CD8-positive, alpha-beta memory T cell (primary cell): ENCODE measurements around the gene TRPM3. TPM values are rescaled to one million over a fixed set of nuclear protein-coding genes. Genes with fewer than 3 reads are reported as not detected.

Source experiments
- CTCF ChIA-PET: fragments of 350-600 bp; sonication (Branson Sonifier 250); formaldehyde crosslinking; loops from one replicate; lab custom pipeline; 2021; ENCODE audit warnings: antibody characterized with exemption; lab: Charles Lee
- POLR2A ChIA-PET: fragments of 350-600 bp; sonication (Branson Sonifier 250); formaldehyde crosslinking; loops from one replicate; lab custom pipeline; 2021; ENCODE audit warnings: antibody characterized with exemption; lab: Charles Lee
- DNase-seq, 5 donors: peaks; one replicate each; pipeline versions ENCODE4 v3.0.0 to v3.0.0-alpha.2; 2020 to 2022; ENCODE audit warnings: mixed read lengths in 1 of 5
- H3K27ac ChIP-seq: one replicate; pipeline ENCODE4 v1.7.0; 2013; ENCODE audit warnings: low read depth, mild to moderate bottlenecking, low read length, moderate library complexity
- H3K27me3 ChIP-seq: 2 replicates; pipeline ENCODE4 v1.7.0; 2013; ENCODE audit warnings: low read length, mild to moderate bottlenecking; ENCODE audit not compliant: insufficient read depth, poor library complexity, severe bottlenecking
- H3K36me3 ChIP-seq: 2 replicates; pipeline ENCODE4 v1.7.0; 2013; ENCODE audit warnings: mild to moderate bottlenecking, low read length, moderate library complexity; ENCODE audit not compliant: insufficient read depth
- H3K4me1 ChIP-seq: 2 replicates; pipeline ENCODE4 v1.7.0; 2013; ENCODE audit warnings: mild to moderate bottlenecking, low read length, moderate library complexity; ENCODE audit not compliant: insufficient read depth
- H3K4me3 ChIP-seq: 2 replicates; pipeline ENCODE4 v1.7.0; 2013; ENCODE audit warnings: mild to moderate bottlenecking, low read length
- H3K9me3 ChIP-seq: 2 replicates; pipeline ENCODE4 v1.7.0; 2013; ENCODE audit warnings: mild to moderate bottlenecking, low read length
- H3K27ac Mint-ChIP-seq, 8 donors: one replicate each; pipeline ENCODE4 v1.8.0; 2020 to 2021; ENCODE audit warnings: mixed read lengths in 8 of 8, mild to moderate bottlenecking in 6 of 8, inconsistent platforms in 3 of 8, moderate library complexity in 3 of 8
- H3K27me3 Mint-ChIP-seq, 2 donors: one replicate each; pipeline ENCODE4 v1.8.0; 2020 to 2021; ENCODE audit warnings: mixed read lengths in 2 of 2, mild to moderate bottlenecking in 1 of 2, moderate library complexity in 1 of 2
- H3K36me3 Mint-ChIP-seq, 3 donors: one replicate each; pipeline ENCODE4 v1.8.0; 2020 to 2021; ENCODE audit warnings: mixed read lengths in 3 of 3, inconsistent platforms in 1 of 3, mild to moderate bottlenecking in 1 of 3
- H3K4me1 Mint-ChIP-seq, 3 donors: one replicate each; pipeline ENCODE4 v1.8.0; 2020 to 2021; ENCODE audit warnings: mixed read lengths in 3 of 3, inconsistent platforms in 1 of 3, mild to moderate bottlenecking in 1 of 3
- H3K4me3 Mint-ChIP-seq, 7 donors: one replicate each; pipeline ENCODE4 v1.8.0; 2020 to 2021; ENCODE audit warnings: mixed read lengths in 7 of 7, mild to moderate bottlenecking in 6 of 7, moderate library complexity in 4 of 7, inconsistent platforms in 2 of 7
- H3K9me3 Mint-ChIP-seq, 5 donors: one replicate each; pipeline ENCODE4 v1.8.0; 2020 to 2022; ENCODE audit warnings: mixed read lengths in 5 of 5, mild to moderate bottlenecking in 3 of 5, moderate library complexity in 2 of 5, inconsistent platforms in 1 of 5
- polyA plus RNA-seq: library from polyadenylated mRNA; unstranded; fragments of 300-500 nt; fragmentation: Illumina TruSeq; gene quantifications from one replicate; pipeline ENCODE4 v1.2.3, GENCODE V29; 2021
- total RNA-seq, 2 experiments: library from RNA; stranded (reverse); gene quantifications; one replicate each; pipeline ENCODE4 v1.2.3, GENCODE V29; 2021

Gene TRPM3
- total and polyA plus RNA-seq, 3 experiments from 2014 or later, result not detected

GRCh38 chr9:70945301-70945700 is 176.1 kb downstream of the TRPM3 start:
- POLR2A ChIA-PET, result no interaction called here
- no peak for DNase-seq
- Histone ChIP-seq H3K27ac (no peak overlapping the region), H3K27me3 (no peaks in the 10 kb centered on the region), H3K9me3 (no peaks in the 10 kb centered on the region), H3K4me3 (no peak overlapping the region), H3K36me3 (no peaks in the 10 kb centered on the region), H3K4me1 (no peaks in the 10 kb centered on the region)
- H3K4me3 Mint-ChIP-seq, result no peak overlapping the region
- H3K36me3 Mint-ChIP-seq, result no peaks in the 10 kb centered on the region
- CTCF ChIA-PET, result no interaction called here
- peaks cover 0 to 8% of the 10 kb centered on the region in 2 donors for H3K27me3 Mint-ChIP-seq
- H3K4me1 Mint-ChIP-seq, result no peaks in the 10 kb centered on the region
- no peak overlapping the region for H3K27ac Mint-ChIP-seq
- peaks cover 0 to 2% (median 0%) of the 10 kb centered on the region in 5 donors for H3K9me3 Mint-ChIP-seq

GRCh38 chr9:70941191-70941590 is 180.2 kb downstream of the TRPM3 start:
- Histone ChIP-seq H3K4me3 (no peak overlapping the region), H3K36me3 (no peaks in the 10 kb centered on the region), H3K27me3 (no peaks in the 10 kb centered on the region), H3K9me3 (no peaks in the 10 kb centered on the region), H3K4me1 (no peaks in the 10 kb centered on the region), H3K27ac (no peak overlapping the region)
- ChIA-PET POLR2A (no interaction called here), CTCF (no interaction called here)
- no peak overlapping the region for H3K4me3 Mint-ChIP-seq
- peaks cover 1 to 6% of the 10 kb centered on the region in 2 donors for H3K27me3 Mint-ChIP-seq
- no peaks in the 10 kb centered on the region for H3K4me1 Mint-ChIP-seq
- H3K9me3 Mint-ChIP-seq, result peaks cover 0 to 3% (median 0%) of the 10 kb centered on the region in 5 donors
- DNase-seq, result no peak
- H3K27ac Mint-ChIP-seq, result no peak overlapping the region
- no peaks in the 10 kb centered on the region for H3K36me3 Mint-ChIP-seq

- peaks cover 1 to 6% of the 10 kb centered on the region in 2 donors for H3K27me3 Mint-ChIP-seq
- ChIA-PET CTCF (no interaction called here), POLR2A (no interaction called here)
- no peak for DNase-seq
- no peak overlapping the region for H3K4me3 ChIP-seq
- no peaks in the 10 kb centered on the region for H3K27me3 ChIP-seq
- no peaks in the 10 kb centered on the region for H3K9me3 ChIP-seq
- H3K27ac Mint-ChIP-seq, result no peak overlapping the region
- H3K36me3 ChIP-seq, result no peaks in the 10 kb centered on the region
- H3K27ac ChIP-seq, result no peak overlapping the region
- H3K4me1 Mint-ChIP-seq, result no peaks in the 10 kb centered on the region
- no peaks in the 10 kb centered on the region for H3K36me3 Mint-ChIP-seq
- no peak overlapping the region for H3K4me3 Mint-ChIP-seq
- peaks cover 0 to 3% (median 0%) of the 10 kb centered on the region in 5 donors for H3K9me3 Mint-ChIP-seq
- no peaks in the 10 kb centered on the region for H3K4me1 ChIP-seq
Measured at GRCh38 chr9:70940605-70941004, 180.8 kb downstream of the TRPM3 start.

- Histone ChIP-seq H3K27ac (no peak overlapping the region), H3K4me1 (no peaks in the 10 kb centered on the region), H3K4me3 (no peak overlapping the region), H3K36me3 (no peaks in the 10 kb centered on the region), H3K27me3 (no peaks in the 10 kb centered on the region), H3K9me3 (no peaks in the 10 kb centered on the region)
- CTCF ChIA-PET, result no interaction called here
- peaks cover 0 to 3% (median 0%) of the 10 kb centered on the region in 5 donors for H3K9me3 Mint-ChIP-seq
- H3K4me3 Mint-ChIP-seq, result no peak overlapping the region
- no peak overlapping the region for H3K27ac Mint-ChIP-seq
- no peak for DNase-seq
- H3K36me3 Mint-ChIP-seq, result no peaks in the 10 kb centered on the region
- no peaks in the 10 kb centered on the region for H3K4me1 Mint-ChIP-seq
- peaks cover 0 to 1% of the 10 kb centered on the region in 2 donors for H3K27me3 Mint-ChIP-seq
- POLR2A ChIA-PET, result no interaction called here
Measured at GRCh38 chr9:70936536-70936935, 184.9 kb downstream of the TRPM3 start.

GRCh38 chr9:70935856-70936255 is 185.6 kb downstream of the TRPM3 start:
- ChIA-PET POLR2A (no interaction called here), CTCF (no interaction called here)
- no peaks in the 10 kb centered on the region for H3K4me1 ChIP-seq
- DNase-seq, result no peak
- Mint-ChIP-seq H3K4me3 (no peak overlapping the region), H3K36me3 (no peaks in the 10 kb centered on the region), H3K4me1 (no peaks in the 10 kb centered on the region), H3K27me3 (peaks cover 0 to 1% of the 10 kb centered on the region in 2 donors), H3K27ac (no peak overlapping the region), H3K9me3 (peaks cover 0 to 3% (median 0%) of the 10 kb centered on the region in 5 donors)
- H3K4me3 ChIP-seq, result no peak overlapping the region
- no peak overlapping the region for H3K27ac ChIP-seq
- no peaks in the 10 kb centered on the region for H3K36me3 ChIP-seq
- no peaks in the 10 kb centered on the region for H3K9me3 ChIP-seq
- H3K27me3 ChIP-seq, result no peaks in the 10 kb centered on the region

- H3K4me1 ChIP-seq, result no peaks in the 10 kb centered on the region
- no peaks in the 10 kb centered on the region for H3K36me3 ChIP-seq
- no peak overlapping the region for H3K27ac ChIP-seq
- Mint-ChIP-seq H3K9me3 (no peaks in the 10 kb centered on the region), H3K4me3 (no peak overlapping the region), H3K4me1 (no peaks in the 10 kb centered on the region), H3K36me3 (no peaks in the 10 kb centered on the region), H3K27me3 (peaks cover 0 to 1% of the 10 kb centered on the region in 2 donors), H3K27ac (no peak overlapping the region)
- ChIA-PET CTCF (no interaction called here), POLR2A (no interaction called here)
- no peaks in the 10 kb centered on the region for H3K9me3 ChIP-seq
- H3K4me3 ChIP-seq, result no peak overlapping the region
- H3K27me3 ChIP-seq, result no peaks in the 10 kb centered on the region
- DNase-seq, result no peak
Measured at GRCh38 chr9:70934642-70935041, 186.8 kb downstream of the TRPM3 start.

GRCh38 chr9:70933321-70933720 is 188.1 kb downstream of the TRPM3 start:
- no peak overlapping the region for H3K4me3 ChIP-seq
- H3K4me1 ChIP-seq, result no peaks in the 10 kb centered on the region
- Mint-ChIP-seq H3K9me3 (no peaks in the 10 kb centered on the region), H3K4me3 (no peak overlapping the region), H3K36me3 (no peaks in the 10 kb centered on the region), H3K27ac (no peak overlapping the region), H3K4me1 (no peaks in the 10 kb centered on the region), H3K27me3 (peaks cover 0 to 3% of the 10 kb centered on the region in 2 donors)
- CTCF ChIA-PET, result no interaction called here
- POLR2A ChIA-PET, result no interaction called here
- no peaks in the 10 kb centered on the region for H3K36me3 ChIP-seq
- no peak for DNase-seq
- no peak overlapping the region for H3K27ac ChIP-seq
- no peaks in the 10 kb centered on the region for H3K27me3 ChIP-seq
- H3K9me3 ChIP-seq, result no peaks in the 10 kb centered on the region

GRCh38 chr9:70932097-70932496 is 189.3 kb downstream of the TRPM3 start:
- no peak overlapping the region for H3K4me3 ChIP-seq
- Mint-ChIP-seq H3K9me3 (no peaks in the 10 kb centered on the region), H3K27me3 (peaks cover 0 to 3% of the 10 kb centered on the region in 2 donors), H3K27ac (no peak overlapping the region), H3K4me1 (no peaks in the 10 kb centered on the region), H3K4me3 (no peak overlapping the region), H3K36me3 (no peaks in the 10 kb centered on the region)
- no peak for DNase-seq
- H3K27me3 ChIP-seq, result no peaks in the 10 kb centered on the region
- H3K36me3 ChIP-seq, result no peaks in the 10 kb centered on the region
- no peaks in the 10 kb centered on the region for H3K9me3 ChIP-seq
- no peak overlapping the region for H3K27ac ChIP-seq
- POLR2A ChIA-PET, result no interaction called here
- CTCF ChIA-PET, result no interaction called here
- H3K4me1 ChIP-seq, result no peaks in the 10 kb centered on the region

- ChIA-PET CTCF (no interaction called here), POLR2A (no interaction called here)
- no peaks in the 10 kb centered on the region for H3K36me3 ChIP-seq
- H3K9me3 ChIP-seq, result no peaks in the 10 kb centered on the region
- H3K9me3 Mint-ChIP-seq, result no peaks in the 10 kb centered on the region
- H3K4me3 ChIP-seq, result no peak overlapping the region
- H3K36me3 Mint-ChIP-seq, result no peaks in the 10 kb centered on the region
- no peaks in the 10 kb centered on the region for H3K27me3 ChIP-seq
- no peak overlapping the region for H3K4me3 Mint-ChIP-seq
- H3K27me3 Mint-ChIP-seq, result peaks cover 0 to 2% of the 10 kb centered on the region in 2 donors
- no peaks in the 10 kb centered on the region for H3K4me1 ChIP-seq
- H3K27ac ChIP-seq, result no peak overlapping the region
- no peak for DNase-seq
- peaks cover 0 to 1% (median 0%) of the 10 kb centered on the region in 3 donors for H3K4me1 Mint-ChIP-seq
- H3K27ac Mint-ChIP-seq, result no peak overlapping the region
Measured at GRCh38 chr9:70927530-70927929, 193.9 kb downstream of the TRPM3 start.
